Measurements from ENCODE around the gene PHYKPL.

PHYKPL gene

DNA sequence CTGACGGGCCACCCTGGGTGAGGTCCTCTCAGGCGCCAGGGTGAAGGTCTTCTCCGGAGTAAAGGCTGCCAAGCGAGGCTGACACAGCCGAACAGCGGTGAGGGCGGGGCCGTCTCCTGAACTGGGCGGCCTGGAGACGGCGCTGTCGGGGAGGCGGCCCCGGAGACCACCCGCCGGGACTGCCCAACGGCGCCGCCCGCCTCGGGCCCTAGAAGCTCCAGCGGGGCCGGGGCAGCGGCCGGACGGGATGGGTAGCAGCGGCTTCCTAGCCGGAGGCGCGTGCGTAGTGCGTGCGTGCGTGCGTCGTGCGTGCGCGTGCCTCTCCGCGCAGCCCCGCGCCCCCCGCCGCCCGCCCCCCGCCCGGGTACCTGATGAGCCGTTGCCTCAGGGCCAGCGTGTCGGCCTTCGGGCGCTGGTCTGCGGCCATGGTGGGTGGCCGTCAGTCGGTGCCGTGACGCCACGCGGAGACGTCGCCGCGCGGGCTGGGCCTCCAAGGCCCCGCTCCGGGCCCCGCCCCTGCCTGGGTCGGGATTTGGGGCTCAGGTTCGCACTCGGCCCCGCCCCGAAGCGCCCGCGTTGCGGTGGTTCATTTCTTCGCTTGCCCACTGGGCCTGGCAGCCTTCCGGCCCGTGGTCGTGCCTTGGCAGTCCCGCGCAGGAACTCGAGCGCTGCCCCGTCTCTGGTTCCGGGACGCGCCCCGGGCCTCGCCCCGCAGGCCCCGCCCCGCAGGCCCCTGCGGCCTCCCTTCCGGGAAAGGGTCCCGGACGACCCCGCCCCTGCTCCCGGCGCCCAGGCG lies at the start of gene PHYKPL:
Gene PHYKPL, minus strand, starts transcription at position 679 of the 796 bp plus-strand sequence. Its CDS starts 252 bp downstream, at position 427.
- peak; percentile 80 for DNase-seq

GRCh38 chr5:178282391-178282790 lies 49.8 kb upstream of the PHYKPL start:
- DNase-seq, result no peak

DNA sequence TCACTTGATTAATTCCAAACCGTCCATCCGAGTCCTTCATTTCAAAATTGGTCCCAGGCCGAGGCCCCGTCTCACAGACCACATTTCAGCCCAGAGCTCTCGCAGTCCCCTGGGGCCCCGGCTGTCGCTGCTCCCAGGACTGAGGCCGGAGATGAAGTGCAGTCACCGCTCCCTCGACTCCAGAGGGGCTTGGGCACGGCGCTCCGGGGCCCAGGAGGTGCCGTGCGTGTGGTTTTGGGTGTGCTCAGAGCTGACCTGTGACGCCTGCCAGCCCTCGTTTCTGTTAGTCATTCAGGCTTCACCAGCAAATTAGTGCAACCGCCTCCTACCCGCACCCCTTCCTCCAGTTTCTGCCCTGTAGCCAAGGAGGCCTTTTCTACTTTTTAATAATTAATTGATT lies 48.7 kb upstream of the PHYKPL start:
- no peak for DNase-seq

DNA sequence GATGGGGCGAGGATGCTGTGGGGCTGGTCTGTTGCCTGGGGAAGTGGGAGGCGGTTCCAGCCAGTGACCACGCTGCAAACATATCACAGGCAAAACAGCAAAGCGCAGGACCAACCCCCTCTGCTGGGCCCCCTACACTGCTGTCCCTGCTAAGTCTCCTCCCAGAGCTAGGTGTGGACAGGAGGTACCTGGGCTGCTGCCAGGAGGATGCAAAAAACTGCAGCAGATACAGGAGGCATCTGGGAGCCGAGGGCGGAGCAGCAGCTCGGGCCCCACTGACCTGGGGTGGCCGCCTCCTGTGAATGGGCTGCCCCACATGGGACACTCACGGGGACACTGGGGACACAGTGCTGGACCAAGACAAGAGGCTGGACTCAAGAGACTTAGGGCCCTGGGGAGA lies 48.0 kb upstream of the PHYKPL start:
- no peak for DNase-seq

- DNase-seq, result peak; percentile 32
Measured at GRCh38 chr5:178279723-178280438, 47.3 kb upstream of the PHYKPL start.

GRCh38 chr5:178279026-178279722 lies 46.6 kb upstream of the PHYKPL start:
- DNase-seq, result no peak

- DNase-seq, result no peak
Measured at GRCh38 chr5:178278358-178279023, 45.9 kb upstream of the PHYKPL start.

DNA sequence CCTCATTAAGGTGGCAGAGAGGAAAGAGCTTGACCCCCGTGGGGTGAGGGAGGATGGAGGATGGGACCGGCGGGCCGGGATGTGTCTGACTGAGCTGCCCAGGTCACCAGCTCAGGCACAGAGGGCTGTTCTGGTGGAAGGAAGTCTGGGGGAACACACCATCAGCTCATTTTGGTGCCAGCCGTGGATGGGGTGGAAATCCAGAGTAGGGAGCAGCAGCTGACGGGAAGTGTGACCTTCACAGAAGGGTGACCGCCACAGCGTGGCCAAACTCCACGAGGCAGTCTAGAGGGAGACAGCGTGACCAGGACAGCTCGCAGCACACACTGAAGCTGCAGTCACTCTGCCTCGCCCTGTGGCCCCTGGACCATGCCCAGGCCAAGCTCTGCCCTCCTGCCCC lies 45.3 kb upstream of the PHYKPL start:
- no peak for DNase-seq

DNA sequence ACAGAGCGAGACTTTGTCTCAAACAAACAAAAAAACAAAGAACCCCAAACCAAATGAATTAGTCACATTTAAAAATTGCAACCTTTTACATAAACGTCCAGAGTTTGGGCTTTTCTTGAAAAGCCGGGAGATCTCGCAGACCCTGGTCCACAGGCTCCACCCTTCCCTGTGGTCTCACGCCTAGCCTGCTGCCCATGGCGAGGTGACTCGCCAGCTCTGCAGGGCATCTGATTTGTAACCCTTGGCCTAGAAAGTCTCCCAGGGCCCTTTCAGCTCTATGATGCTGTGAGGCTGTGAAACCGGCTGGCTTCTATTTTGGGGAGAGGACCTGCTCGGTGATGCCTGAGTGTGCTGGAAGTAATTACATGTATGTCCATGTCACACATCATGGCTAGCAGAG lies 44.7 kb upstream of the PHYKPL start:
- no peak for DNase-seq

GRCh38 chr5:178274781-178275537 lies 42.4 kb upstream of the PHYKPL start:
- DNase-seq, result no peak

GRCh38 chr5:178273665-178274541 lies 41.3 kb upstream of the PHYKPL start:
- no peak for DNase-seq

DNA sequence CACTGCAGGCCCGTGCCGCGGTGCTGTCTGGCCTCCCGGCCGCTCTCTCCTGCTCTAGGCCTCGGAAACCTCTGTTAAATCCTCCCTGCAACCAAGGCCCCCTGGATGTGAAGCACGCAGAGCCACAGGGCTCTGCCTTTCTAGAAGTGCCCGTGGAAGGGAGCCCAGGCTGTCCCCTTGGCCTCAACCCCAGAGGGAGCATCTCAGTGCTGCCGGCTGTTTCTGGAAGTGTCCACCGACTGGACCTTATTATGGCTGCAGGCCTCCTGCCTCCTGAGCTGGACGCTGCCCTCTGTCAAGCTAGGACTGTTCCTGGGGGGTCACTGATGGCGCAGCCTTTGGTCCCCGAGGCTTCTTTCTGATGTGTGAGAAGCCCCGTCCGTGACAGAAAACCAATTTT lies 40.4 kb upstream of the PHYKPL start:
- no peak for DNase-seq

- DNase-seq, result no peak
Measured at GRCh38 chr5:178272591-178272990, 40.0 kb upstream of the PHYKPL start.

GRCh38 chr5:178271726-178272479 lies 39.3 kb upstream of the PHYKPL start:
- DNase-seq, result no peak

GRCh38 chr5:178271231-178271630 lies 38.6 kb upstream of the PHYKPL start:
- DNase-seq, result no peak

- DNase-seq, result no peak
Measured at GRCh38 chr5:178269499-178269898, 36.9 kb upstream of the PHYKPL start.

GRCh38 chr5:178267876-178268275 lies 35.3 kb upstream of the PHYKPL start:
- no peak for DNase-seq

DNA sequence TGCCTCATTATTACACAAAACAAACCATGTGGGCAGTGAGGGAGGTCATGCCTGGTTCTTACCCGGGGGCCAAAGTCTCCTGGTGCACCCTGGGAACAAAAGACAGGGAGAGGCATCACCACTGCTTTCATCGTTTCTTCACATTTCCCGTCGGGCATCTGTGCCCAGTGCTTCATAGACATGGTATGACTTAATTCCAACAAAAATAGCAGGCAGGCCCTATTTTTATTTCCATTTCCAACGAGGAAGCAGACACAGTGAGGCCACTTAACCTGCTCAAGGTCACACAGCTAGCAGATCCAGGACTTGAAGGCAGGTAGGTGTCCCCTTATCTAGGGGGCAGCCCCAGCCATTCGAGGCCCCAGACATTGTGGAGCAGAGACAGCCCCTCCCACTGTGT lies 34.6 kb upstream of the PHYKPL start:
- DNase-seq, result no peak

GRCh38 chr5:178266581-178266980 lies 34.0 kb upstream of the PHYKPL start:
- DNase-seq, result no peak

- no peak for DNase-seq
Measured at GRCh38 chr5:178265746-178266145, 33.1 kb upstream of the PHYKPL start.

DNA sequence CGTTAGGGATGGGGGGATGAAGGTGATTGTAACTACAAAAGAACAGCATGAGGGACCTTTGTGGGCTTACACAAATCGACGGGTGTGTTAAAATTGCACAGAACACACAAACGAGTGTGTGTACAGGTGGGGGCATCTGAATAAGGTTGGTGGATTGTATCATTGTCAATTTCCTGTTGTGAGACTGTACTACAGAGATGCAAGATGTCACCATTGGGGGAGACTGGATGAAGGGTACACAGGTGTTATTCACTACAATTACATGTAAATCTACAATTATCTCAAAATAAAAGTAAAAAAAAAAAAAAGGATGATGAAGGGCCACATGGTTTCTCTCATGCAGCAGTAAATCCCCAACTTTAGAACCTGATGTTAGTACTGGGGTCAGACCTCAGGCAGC lies 31.4 kb upstream of the PHYKPL start:
- DNase-seq, result no peak

Measured in KG1 (cell line).